SK-N-SH (cell line): Measurements from ENCODE around the gene CDK18. TPM values are rescaled to one million over a fixed set of nuclear protein-coding genes. Genes with fewer than 3 reads are reported as not detected.

Experiments used
- CTCF ChIA-PET: fragments of 300-600, 350-600 bp; formaldehyde crosslinking; extraction: SDS; loops from one replicate; lab custom pipeline; 2021; lab: Yijun Ruan, JAX
- POLR2A ChIA-PET: fragments of 350-600 bp; sonication (Branson Sonifier 250); formaldehyde crosslinking; extraction: SDS; loops from one replicate; lab custom pipeline; 2020; ENCODE audit warnings: antibody characterized with exemption, inconsistent platforms; lab: Yijun Ruan, JAX
- DNase-seq: peaks from one replicate; pipeline ENCODE4 v3.0.0; 2012
- H2AFZ ChIP-seq: fragments of 200-600 bp; sonication (generic); 2 replicates; pipeline ENCODE4 v1.8.1; 2016; ENCODE audit warnings: antibody characterized with exemption, mild to moderate bottlenecking, low read depth
- H3F3A ChIP-seq: fragments of 200-600 bp; sonication (generic); replicated peaks from 2 replicates; pipeline ENCODE3; 2016; ENCODE audit warnings: antibody characterized with exemption, mild to moderate bottlenecking; ENCODE audit not compliant: insufficient read depth
- H3K27ac ChIP-seq, 2 experiments: fragments of 200-500 bp in 1 of 2; fragments of 200-600 bp in 1 of 2; sonication (Bioruptor generic) in 1 of 2; sonication (generic), shearing (Covaris generic) in 1 of 2; 2 replicates each; pipeline versions ENCODE4 v1.5.1 to v1.6.1; 2014 to 2016; ENCODE audit warnings: low read depth in 2 of 2, inconsistent platforms in 1 of 2, low read length in 1 of 2, mild to moderate bottlenecking in 1 of 2, mixed read lengths in 1 of 2
- H3K27me3 ChIP-seq: fragments of 200-600 bp; sonication (generic), shearing (Covaris generic); 2 replicates; pipeline ENCODE4 v1.6.1; 2016; ENCODE audit warnings: mixed run types; ENCODE audit not compliant: insufficient read depth
- H3K36me3 ChIP-seq, 2 experiments: fragments of 200-500 bp in 1 of 2; fragments of 200-600 bp in 1 of 2; sonication (Bioruptor generic) in 1 of 2; sonication (generic) in 1 of 2; replicated peaks in 1 of 2; 2 replicates each; pipeline versions ENCODE3 to v1.5.1; 2014 to 2016; ENCODE audit warnings: low read length in 1 of 2, mild to moderate bottlenecking in 1 of 2; ENCODE audit not compliant: insufficient read depth in 2 of 2, control insufficient read depth in 1 of 2
- H3K4me1 ChIP-seq, 2 experiments: fragments of 200-500 bp in 1 of 2; fragments of 200-600 bp in 1 of 2; sonication (Bioruptor generic) in 1 of 2; sonication (generic), shearing (Covaris generic) in 1 of 2; 2 replicates each; pipeline versions ENCODE4 v1.5.1 to v1.6.1; 2014 to 2016; ENCODE audit warnings: low read depth in 1 of 2, low read length in 1 of 2, mixed run types in 1 of 2; ENCODE audit not compliant: insufficient read depth in 2 of 2, control insufficient read depth in 1 of 2
- H3K4me2 ChIP-seq: fragments of 200-600 bp; sonication (generic), shearing (Covaris generic); 2 replicates; pipeline ENCODE4 v1.6.1; 2017; ENCODE audit warnings: mixed run types
- H3K4me3 ChIP-seq, 2 experiments: fragments of 200-500 bp in 1 of 2; fragments of 200-600 bp in 1 of 2; sonication (Bioruptor generic) in 1 of 2; sonication (generic), shearing (Covaris generic) in 1 of 2; 2 replicates each; pipeline versions ENCODE4 v1.5.1 to v1.8.1; 2014 to 2016; ENCODE audit warnings: low read depth in 2 of 2, inconsistent platforms in 1 of 2, low read length in 1 of 2, mild to moderate bottlenecking in 1 of 2, mixed read lengths in 1 of 2, moderate library complexity in 1 of 2
- H3K79me2 ChIP-seq: fragments of 200-600 bp; sonication (generic); 2 replicates; pipeline ENCODE4 v1.8.1; 2017; ENCODE audit warnings: mild to moderate bottlenecking; ENCODE audit not compliant: insufficient read depth
- H3K9ac ChIP-seq: fragments of 200-600 bp; sonication (generic); 2 replicates; pipeline ENCODE4 v1.6.1; 2017; ENCODE audit warnings: mixed run types
- H3K9me2 ChIP-seq: fragments of 200-600 bp; sonication (generic); 2 replicates; pipeline ENCODE4 v1.6.1; 2017; ENCODE audit warnings: mixed run types
- H3K9me3 ChIP-seq: fragments of 200-600 bp; sonication (generic); 2 replicates; pipeline ENCODE4 v1.6.1; 2017; ENCODE audit warnings: mixed run types, mild to moderate bottlenecking, moderate library complexity
- H4K20me1 ChIP-seq: fragments of 200-600 bp; sonication (generic); 2 replicates; pipeline ENCODE4 v1.6.1; 2017; ENCODE audit warnings: mild to moderate bottlenecking, mixed run types; ENCODE audit not compliant: insufficient read depth
- CHD2 ChIP-seq: fragments of 150-350 bp; IDR thresholded peaks from 2 replicates; pipeline ENCODE4 v1.6.1; 2018; ENCODE audit warnings: low read length; ENCODE audit not compliant: partially characterized antibody
- ELF1 ChIP-seq: IDR thresholded peaks from 2 replicates; pipeline ENCODE4 v1.4.0; 2012
- FOXJ3 ChIP-seq: sonication (generic); formaldehyde crosslinking; IDR thresholded peaks from 2 replicates; pipeline ENCODE4 v1.5.1; 2020; ENCODE audit warnings: mild to moderate bottlenecking, missing genetic modification reagents
- FOXM1 ChIP-seq: IDR thresholded peaks from 2 replicates; pipeline ENCODE4 v1.4.0; 2012; ENCODE audit warnings: low read depth, mild to moderate bottlenecking
- MEF2A ChIP-seq: IDR thresholded peaks from 2 replicates; pipeline ENCODE4 v1.4.0; 2012; ENCODE audit warnings: low read depth, borderline replicate concordance
- NFIC ChIP-seq: IDR thresholded peaks from 2 replicates; pipeline ENCODE4 v1.4.0; 2012; ENCODE audit warnings: borderline replicate concordance
- RCOR1 ChIP-seq: fragments of 150-350 bp; IDR thresholded peaks from 2 replicates; pipeline ENCODE4 v1.6.1; 2017; ENCODE audit warnings: antibody characterized with exemption, low read length
- SMC3 ChIP-seq: IDR thresholded peaks from 2 replicates; pipeline ENCODE4 v1.6.1; 2012; ENCODE audit warnings: low read depth, low read length, improper control_type of control experiment
- TAF1 ChIP-seq: IDR thresholded peaks from 2 replicates; pipeline ENCODE4 v1.6.1; 2012; ENCODE audit warnings: low read depth, mild to moderate bottlenecking, low read length, moderate library complexity, borderline replicate concordance
- TCF12 ChIP-seq: IDR thresholded peaks from 2 replicates; pipeline ENCODE4 v1.4.0; 2012
- WGBS: methylation state at CpG from one replicate; pipeline ENCODE4 v1.1.6; 2017; ENCODE audit warnings: low lambda C conversion rate; 5-methylcytosine and 5-hydroxymethylcytosine counted together
- polyA plus RNA-seq, 3 experiments: library from polyadenylated mRNA; depleted of rRNA; stranded (reverse); fragments of >200 nt; gene quantifications; 2 replicates each; pipeline ENCODE4 v1.2.3, GENCODE V29; 2012
- TF ChIP-seq, protein P1 (sequence below): fragments of 200-600 bp; sonication (generic); IDR thresholded peaks from 2 replicates; pipeline ENCODE4 v1.6.1; 2017; ENCODE audit warnings: antibody characterized with exemption, mild to moderate bottlenecking, moderate library complexity
- TF ChIP-seq, protein P2 (sequence below): IDR thresholded peaks from 2 replicates; pipeline ENCODE4; 2012
- TF ChIP-seq, protein P3 (sequence below): fragments of 150-350 bp; IDR thresholded peaks from 2 replicates; pipeline ENCODE4 v1.6.1; 2016; ENCODE audit warnings: mild to moderate bottlenecking, low read depth, low read length
- TF ChIP-seq, protein P4 (sequence below): IDR thresholded peaks from 2 replicates; pipeline ENCODE4 v1.4.0; 2012; ENCODE audit warnings: low read depth

CDK18 gene
- polyA plus RNA-seq, 1 of the 3 experiments (the other 2 are of a cell fraction): 2.5 TPM

DNA sequence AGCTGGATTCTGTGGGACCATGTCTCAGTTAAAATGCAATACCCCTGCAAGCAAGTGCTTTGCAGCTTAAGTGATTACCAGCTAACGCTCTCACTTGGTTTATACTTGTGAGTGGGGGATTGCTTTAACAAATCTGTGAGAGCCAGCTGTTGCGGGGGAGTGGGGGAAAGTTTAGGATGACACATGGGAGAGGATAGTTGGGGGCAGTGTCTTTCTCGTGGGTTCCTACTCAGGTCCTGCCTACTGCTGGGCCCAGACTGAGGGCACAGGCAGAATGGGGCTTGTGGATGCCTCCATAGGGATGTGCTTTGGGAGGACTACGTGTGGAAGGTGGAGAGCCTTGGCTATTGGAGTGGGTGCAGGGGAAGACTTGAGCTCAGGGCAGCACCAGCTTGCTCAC lies 67.3 kb downstream of the CDK18 start:
- Histone ChIP-seq H3K9me2 (no peaks in the 10 kb centered on the region), H3K4me1 (peaks cover 0 to 2% of the 10 kb centered on the region in 2 experiments; a peak in 1 of 4 replicates), H3K79me2 (no peaks in the 10 kb centered on the region), H3K9me3 (no peaks in the 10 kb centered on the region), H3K4me3 (no peak overlapping the region), H3F3A (no peaks in the 10 kb centered on the region), H3K27ac (no peak overlapping the region), H2AFZ (no peak overlapping the region), H3K27me3 (peaks cover 67% of the 10 kb centered on the region), H3K9ac (no peak overlapping the region), H3K4me2 (no peak overlapping the region), H3K36me3 (no peaks in the 10 kb centered on the region), H4K20me1 (no peaks in the 10 kb centered on the region)
- 49% methylated on average over 4 of the region's 4 CpGs for WGBS
- CTCF ChIA-PET: interaction anchor here (1.3 to 3.1 kb wide), 3 partner anchors 20 to 86 kb away, joined by 4 to 12 read pairs (median 6); no protein-coding TSS in a partner anchor
- TF ChIP-seq TCF12 (no peak), TAF1 (no peak), FOXM1 (no peak), NFIC (no peak), MEF2A (no peak), CHD2 (no peak)
- TF ChIP-seq, protein P1, sequence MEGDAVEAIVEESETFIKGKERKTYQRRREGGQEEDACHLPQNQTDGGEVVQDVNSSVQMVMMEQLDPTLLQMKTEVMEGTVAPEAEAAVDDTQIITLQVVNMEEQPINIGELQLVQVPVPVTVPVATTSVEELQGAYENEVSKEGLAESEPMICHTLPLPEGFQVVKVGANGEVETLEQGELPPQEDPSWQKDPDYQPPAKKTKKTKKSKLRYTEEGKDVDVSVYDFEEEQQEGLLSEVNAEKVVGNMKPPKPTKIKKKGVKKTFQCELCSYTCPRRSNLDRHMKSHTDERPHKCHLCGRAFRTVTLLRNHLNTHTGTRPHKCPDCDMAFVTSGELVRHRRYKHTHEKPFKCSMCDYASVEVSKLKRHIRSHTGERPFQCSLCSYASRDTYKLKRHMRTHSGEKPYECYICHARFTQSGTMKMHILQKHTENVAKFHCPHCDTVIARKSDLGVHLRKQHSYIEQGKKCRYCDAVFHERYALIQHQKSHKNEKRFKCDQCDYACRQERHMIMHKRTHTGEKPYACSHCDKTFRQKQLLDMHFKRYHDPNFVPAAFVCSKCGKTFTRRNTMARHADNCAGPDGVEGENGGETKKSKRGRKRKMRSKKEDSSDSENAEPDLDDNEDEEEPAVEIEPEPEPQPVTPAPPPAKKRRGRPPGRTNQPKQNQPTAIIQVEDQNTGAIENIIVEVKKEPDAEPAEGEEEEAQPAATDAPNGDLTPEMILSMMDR: no peak
- TF ChIP-seq, protein P2, sequence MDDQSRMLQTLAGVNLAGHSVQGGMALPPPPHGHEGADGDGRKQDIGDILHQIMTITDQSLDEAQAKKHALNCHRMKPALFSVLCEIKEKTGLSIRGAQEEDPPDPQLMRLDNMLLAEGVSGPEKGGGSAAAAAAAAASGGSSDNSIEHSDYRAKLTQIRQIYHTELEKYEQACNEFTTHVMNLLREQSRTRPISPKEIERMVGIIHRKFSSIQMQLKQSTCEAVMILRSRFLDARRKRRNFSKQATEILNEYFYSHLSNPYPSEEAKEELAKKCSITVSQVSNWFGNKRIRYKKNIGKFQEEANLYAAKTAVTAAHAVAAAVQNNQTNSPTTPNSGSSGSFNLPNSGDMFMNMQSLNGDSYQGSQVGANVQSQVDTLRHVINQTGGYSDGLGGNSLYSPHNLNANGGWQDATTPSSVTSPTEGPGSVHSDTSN: no peak
- TF ChIP-seq, protein P3, sequence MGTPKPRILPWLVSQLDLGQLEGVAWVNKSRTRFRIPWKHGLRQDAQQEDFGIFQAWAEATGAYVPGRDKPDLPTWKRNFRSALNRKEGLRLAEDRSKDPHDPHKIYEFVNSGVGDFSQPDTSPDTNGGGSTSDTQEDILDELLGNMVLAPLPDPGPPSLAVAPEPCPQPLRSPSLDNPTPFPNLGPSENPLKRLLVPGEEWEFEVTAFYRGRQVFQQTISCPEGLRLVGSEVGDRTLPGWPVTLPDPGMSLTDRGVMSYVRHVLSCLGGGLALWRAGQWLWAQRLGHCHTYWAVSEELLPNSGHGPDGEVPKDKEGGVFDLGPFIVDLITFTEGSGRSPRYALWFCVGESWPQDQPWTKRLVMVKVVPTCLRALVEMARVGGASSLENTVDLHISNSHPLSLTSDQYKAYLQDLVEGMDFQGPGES: no peak
- no peak for DNase-seq
- POLR2A ChIA-PET: no interaction called here

DNA sequence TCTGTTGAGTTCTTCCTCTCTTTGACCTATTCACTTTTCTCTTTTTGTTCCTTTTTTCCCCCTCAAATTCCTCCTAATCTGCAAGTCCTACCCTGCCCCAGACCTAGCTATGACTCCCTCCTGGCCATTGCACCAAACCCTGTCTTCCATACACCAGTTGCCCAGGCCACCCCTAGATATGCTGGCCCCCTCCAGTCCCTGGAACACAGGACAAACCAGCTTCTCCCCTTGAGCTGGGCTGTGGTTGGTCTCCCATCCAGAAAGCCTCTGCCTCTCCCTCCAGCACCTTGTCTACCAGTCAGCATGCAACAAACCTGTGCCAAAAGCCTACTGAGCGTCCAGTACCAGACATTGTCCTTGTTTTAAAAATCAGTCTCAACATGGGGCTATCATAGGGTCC lies 68.0 kb downstream of the CDK18 start:
- ChIA-PET CTCF (interaction anchor here (0.7 to 3.4 kb wide), 5 partner anchors 10 to 85 kb away, joined by 3 to 19 read pairs (median 4); no protein-coding TSS in a partner anchor), POLR2A (no interaction called here)
- Histone ChIP-seq H3K9ac (no peak overlapping the region), H3K36me3 (no peaks in the 10 kb centered on the region), H3K4me1 (peaks cover 0 to 2% of the 10 kb centered on the region in 2 experiments; a peak in 1 of 4 replicates), H3K4me2 (no peak overlapping the region), H3K79me2 (no peaks in the 10 kb centered on the region), H3F3A (no peaks in the 10 kb centered on the region), H3K27ac (no peak overlapping the region), H4K20me1 (no peaks in the 10 kb centered on the region), H3K9me2 (no peaks in the 10 kb centered on the region), H2AFZ (no peak overlapping the region), H3K4me3 (no peak overlapping the region), H3K9me3 (no peaks in the 10 kb centered on the region), H3K27me3 (peaks cover 61% of the 10 kb centered on the region)
- 8% methylated on average over 1 of the region's 1 CpG for WGBS
- no peak for TF ChIP-seq ELF1
- TF ChIP-seq RCOR1: no peak
- TF ChIP-seq SMC3: no peak
- TF ChIP-seq FOXJ3 (CRISPR knock-in tag): no peak
- no peak for TF ChIP-seq TAF1
- TF ChIP-seq, protein P4, sequence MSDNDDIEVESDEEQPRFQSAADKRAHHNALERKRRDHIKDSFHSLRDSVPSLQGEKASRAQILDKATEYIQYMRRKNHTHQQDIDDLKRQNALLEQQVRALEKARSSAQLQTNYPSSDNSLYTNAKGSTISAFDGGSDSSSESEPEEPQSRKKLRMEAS: no peak
- no peak for DNase-seq
